Measurements from ENCODE around the gene GPX7.

- TF ChIP-seq CTCF (conservative IDR thresholded peaks at IDR 0.05; ENCODE audit: low read depth, low read length), result no peak
- TF ChIP-seq EZH2 (IDR thresholded peaks at IDR 0.05; ENCODE audit: borderline replicate concordance, low read depth, low read length, poor library complexity, severe bottlenecking), result no peak
Measured at GRCh38 chr1:52641307-52641706, 39.1 kb downstream of the GPX7 start.

All from A673 (cell line).